ENCODE data around the gene CYP2B6.

DNA sequence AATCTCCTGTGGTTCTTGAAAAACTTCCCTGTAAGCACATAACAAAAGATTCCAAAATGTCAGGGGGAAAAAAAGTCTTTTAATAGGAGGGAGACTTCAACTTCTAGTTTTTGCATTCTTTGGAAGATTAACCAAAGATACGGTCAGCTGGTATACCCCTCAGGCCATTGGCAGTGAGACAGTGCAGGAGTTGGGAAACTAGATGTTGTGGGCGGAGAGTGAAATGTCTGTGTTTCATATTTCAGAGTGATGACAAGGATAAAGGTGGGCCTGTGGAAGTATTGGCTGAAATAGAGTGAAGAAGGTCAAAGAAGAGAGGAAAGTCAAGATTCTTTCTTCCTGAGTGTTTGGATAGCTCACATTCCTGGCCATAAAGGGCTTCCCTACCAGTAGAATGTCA, 40.8 kb downstream of the CYP2B6 start:
- no peak for TF ChIP-seq ZKSCAN1 (IDR thresholded peaks at IDR 0.05; ENCODE audit: low read length)
- TF ChIP-seq ZNF724P (CRISPR knock-in tag; IDR thresholded peaks at IDR 0.05; ENCODE audit: borderline replicate concordance): no peak
- no peak for TF ChIP-seq ZIK1 (CRISPR knock-in tag; IDR thresholded peaks at IDR 0.05; ENCODE audit: borderline replicate concordance, low read depth)
- no peak for TF ChIP-seq ZNF20 (CRISPR knock-in tag; IDR thresholded peaks at IDR 0.05)
- no peak for TF ChIP-seq ZFP36 (IDR thresholded peaks at IDR 0.05; ENCODE audit: borderline replicate concordance, low read depth, low read length, partially characterized antibody)
- TF ChIP-seq MAF1 (CRISPR knock-in tag; IDR thresholded peaks at IDR 0.05; ENCODE audit: borderline replicate concordance): no peak
- no peak for TF ChIP-seq KLF16 (CRISPR knock-in tag; IDR thresholded peaks at IDR 0.05)
- TF ChIP-seq, protein P1, sequence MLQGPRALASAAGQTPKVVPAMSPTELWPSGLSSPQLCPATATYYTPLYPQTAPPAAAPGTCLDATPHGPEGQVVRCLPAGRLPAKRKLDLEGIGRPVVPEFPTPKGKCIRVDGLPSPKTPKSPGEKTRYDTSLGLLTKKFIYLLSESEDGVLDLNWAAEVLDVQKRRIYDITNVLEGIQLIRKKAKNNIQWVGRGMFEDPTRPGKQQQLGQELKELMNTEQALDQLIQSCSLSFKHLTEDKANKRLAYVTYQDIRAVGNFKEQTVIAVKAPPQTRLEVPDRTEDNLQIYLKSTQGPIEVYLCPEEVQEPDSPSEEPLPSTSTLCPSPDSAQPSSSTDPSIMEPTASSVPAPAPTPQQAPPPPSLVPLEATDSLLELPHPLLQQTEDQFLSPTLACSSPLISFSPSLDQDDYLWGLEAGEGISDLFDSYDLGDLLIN (CRISPR knock-in tag; IDR thresholded peaks at IDR 0.05; ENCODE audit: borderline replicate concordance): no peak
- no peak for TF ChIP-seq MEIS2 (CRISPR knock-in tag; IDR thresholded peaks at IDR 0.05)
- TF ChIP-seq ZNF792 (CRISPR knock-in tag; IDR thresholded peaks at IDR 0.05): no peak
- TF ChIP-seq GTF2F1 (IDR thresholded peaks at IDR 0.05; ENCODE audit: low read length): no peak
- TF ChIP-seq HDAC2 (CRISPR knock-in tag; IDR thresholded peaks at IDR 0.05): no peak
- TF ChIP-seq FOXO1 (CRISPR knock-in tag; IDR thresholded peaks at IDR 0.05): no peak

Data from HepG2 (cell line).